Activated CD4-positive, alpha-beta T cell treated with anti-CD3 and anti-CD28 coated beads for 24 hours (primary cell): ENCODE measurements around the gene UCP3.

Experiments used
- DNase-seq, 2 donors: peaks; one replicate each; pipeline ENCODE4 v3.0.0-alpha.2; 2020; ENCODE audit warnings: low read depth in 2 of 2

Gene UCP3

DNA sequence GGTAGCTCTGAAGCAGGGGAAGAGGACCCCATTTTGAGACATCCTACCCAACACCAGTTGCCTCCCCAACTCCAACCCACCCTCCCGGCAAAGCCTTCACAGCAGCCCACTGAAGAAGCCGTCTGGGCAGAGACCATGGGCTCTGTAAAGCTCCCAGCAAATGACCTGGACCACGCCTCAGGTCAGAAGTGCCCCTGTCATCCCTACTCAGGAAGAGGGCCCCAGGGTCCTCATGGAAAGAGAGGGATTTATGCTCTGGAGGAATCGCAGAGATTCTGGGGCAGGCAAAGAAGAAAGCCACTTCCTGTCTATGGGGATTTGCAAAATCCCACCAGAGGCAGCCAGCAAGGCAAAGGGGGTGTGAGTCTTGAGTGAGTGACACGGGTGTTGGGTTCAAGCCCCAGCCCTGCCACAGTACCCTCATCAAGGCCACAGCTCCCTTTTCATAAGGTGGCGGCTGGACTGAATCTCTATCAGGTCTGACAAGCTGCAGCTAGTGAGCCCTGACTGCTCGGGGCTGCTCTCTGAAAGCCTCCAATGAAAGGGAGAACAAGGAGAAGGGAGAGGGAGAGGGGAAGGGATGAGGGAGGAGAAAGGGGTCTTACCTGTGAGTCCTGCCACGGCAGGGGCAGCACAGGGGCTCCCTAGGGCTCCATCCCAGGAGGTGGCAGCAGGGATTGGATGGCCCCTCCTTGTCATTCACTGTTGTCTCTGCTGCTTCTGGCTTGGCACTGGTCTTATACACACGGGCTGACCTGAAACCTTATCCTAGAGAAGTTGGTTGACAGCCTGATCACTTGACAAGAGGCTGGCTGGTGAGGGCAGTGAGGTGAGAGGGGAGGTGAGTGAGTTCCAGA lies at the start of gene UCP3:
Gene UCP3 (minus strand): TSS at position 713 of the 857 bp plus-strand sequence. CDS start 2,043 bp downstream, outside the sequence.
- DNase-seq, result no peak

- DNase-seq, result no peak
Measured at GRCh38 chr11:74057249-74058151, 48.6 kb upstream of the UCP3 start.

DNA sequence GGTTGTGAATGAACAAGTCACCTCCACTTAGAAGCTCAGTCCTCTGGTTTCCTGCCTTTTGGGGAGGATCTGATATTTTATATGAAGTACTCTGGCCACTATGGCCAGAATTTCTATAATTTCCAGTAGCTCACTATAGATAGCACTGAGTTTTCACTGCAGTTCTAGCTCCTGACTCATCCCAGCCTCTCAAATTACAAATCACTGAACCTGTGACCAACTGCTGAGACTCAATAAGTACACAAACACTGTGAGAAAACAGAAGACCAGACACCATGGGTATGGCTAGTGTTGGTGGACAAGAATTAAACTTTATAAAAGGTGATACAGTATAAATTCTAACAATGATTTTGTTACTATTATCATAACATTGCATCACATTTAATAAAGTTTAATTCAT lies 47.1 kb upstream of the UCP3 start:
- no peak for DNase-seq

DNA sequence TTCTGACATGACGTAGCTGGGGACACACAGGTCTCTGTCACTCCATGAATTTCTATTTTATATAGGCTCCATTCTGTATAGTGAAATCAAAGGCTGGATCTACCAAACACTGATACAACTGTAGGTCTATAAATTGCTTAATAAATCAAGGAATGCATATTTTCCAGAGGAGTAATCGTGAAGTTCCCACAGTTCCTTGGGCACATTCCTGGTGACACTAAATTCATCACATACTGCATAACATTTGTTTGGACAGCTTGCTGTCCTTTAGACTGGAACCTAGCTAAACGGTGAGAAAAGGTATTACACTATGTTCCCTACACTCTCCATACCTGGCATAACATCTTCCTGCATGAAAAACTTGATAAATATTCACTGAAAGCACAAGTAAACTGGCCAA lies 41.6 kb upstream of the UCP3 start:
- no peak for DNase-seq

GRCh38 chr11:74048993-74049392 lies 40.1 kb upstream of the UCP3 start:
- no peak for DNase-seq

- no peak for DNase-seq
Measured at GRCh38 chr11:74044538-74044937, 35.7 kb upstream of the UCP3 start.

- no peak for DNase-seq
Measured at GRCh38 chr11:74043450-74043849, 34.6 kb upstream of the UCP3 start.

DNA sequence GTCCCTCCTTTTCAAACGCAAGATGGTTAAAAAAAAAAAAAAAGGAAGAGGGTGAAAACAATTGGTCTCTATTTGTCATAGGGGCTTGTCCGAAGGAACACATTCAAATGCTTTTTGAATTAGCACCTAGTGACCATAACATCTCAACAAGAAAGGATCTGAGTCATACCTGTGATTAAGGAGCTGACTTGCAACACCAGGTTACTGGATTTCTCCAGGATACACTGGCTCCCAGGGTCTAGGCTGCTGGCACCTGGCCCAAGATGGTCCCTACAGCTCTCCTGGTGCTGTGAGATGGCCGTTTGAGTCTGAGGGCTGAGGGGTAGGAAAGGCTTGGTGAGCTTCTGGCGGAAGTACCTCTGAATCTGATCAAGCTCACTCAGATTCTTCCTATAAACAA lies 28.4 kb upstream of the UCP3 start:
- no peak for DNase-seq

DNA sequence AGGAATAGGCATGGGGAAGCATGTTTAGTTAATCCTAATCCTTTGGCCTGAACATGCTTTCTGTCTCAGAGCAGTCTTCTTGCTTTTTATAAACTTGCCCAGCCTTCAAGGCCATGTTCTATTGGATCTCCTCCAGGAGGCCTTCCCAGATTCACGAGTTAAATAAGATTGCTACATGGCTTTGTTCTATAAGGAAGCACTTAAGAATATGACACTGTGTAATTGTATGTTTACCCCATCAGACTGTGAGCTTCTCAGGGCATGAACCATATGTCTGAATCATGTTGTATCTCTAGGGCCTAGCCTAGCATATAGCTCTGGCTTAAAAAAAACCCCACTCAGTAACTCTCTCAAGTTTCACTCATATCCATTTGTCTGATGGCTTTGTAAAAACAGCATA lies 26.4 kb upstream of the UCP3 start:
- no peak for DNase-seq

DNA sequence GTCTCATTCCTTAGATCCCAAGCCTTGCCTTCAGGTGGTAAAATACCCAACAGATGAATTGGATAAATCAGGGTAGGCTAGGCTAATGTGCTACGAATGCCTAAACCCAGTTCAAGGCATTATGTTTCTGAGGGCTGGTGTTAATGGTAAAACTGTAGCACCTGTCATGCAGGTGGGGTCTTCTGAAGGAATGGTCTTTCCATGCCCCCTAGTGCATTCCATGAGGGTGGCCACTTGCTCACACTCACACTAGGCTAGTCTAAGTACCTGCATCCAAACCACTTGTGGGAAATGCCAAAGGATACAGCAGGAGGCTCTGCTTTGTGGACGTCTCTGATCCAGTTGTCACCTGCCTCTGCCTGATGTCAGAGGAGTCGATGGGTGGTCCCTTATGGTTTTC lies 24.2 kb upstream of the UCP3 start:
- no peak for DNase-seq

- no peak for DNase-seq
Measured at GRCh38 chr11:74030723-74031676, 22.1 kb upstream of the UCP3 start.

GRCh38 chr11:74025467-74026166 lies 16.7 kb upstream of the UCP3 start:
- no peak for DNase-seq

DNA sequence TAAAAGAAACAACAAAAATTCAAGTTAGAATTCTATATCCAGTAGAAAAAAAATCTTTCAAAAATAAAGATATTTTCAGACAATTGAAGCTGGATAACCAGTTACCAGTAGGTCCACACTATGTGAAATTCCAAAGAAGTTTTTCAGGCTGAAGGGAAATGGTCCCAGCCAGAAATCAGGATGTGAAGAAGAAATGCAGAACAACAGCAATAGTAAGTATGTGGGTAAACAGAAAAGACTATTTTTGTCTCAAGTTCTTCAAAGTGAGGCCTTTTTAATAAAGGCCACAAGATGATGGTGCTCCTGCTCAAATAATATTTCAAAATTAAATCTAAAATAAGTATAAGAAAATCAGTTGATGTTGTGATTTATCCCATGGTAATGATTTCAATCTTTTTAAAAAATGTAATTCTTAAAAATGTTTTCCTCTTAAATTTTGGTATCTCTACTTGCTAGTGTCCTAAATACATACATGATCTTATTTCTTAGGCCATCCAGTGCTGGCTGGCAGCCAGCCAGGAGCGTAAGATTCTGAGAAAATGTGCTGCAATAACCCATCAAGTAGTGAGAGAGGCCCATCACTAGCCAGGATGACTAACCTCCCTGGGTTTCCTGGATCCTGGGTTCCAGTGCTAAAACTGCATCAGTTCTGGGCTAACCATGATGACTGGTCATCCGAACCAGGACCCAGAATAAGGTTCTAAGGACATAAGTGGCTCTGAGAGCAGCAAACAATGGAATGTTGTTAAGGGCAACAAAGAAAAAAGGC lies 15.6 kb upstream of the UCP3 start:
- DNase-seq, result no peak

DNA sequence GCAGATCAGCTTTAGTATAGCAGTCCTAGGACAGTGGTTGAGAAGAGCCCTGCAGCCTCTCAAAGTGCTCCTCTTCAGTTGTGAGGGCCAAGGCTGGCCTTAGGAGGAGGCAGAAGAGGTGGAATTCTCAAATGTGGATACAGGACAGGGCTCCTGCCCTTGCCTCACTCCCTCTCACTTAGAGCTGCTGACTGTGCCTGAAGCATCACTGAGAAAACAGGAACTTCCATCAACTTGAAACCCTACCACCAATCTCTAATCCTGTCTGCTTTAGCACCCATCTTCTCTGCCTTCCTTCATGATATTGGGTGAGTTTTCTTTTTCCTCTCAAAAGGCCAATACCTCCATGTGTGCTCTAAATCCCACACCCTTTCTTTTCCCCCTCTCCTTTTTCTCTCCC lies 14.4 kb upstream of the UCP3 start:
- no peak for DNase-seq

GRCh38 chr11:74022546-74022945 lies 13.7 kb upstream of the UCP3 start:
- DNase-seq, result no peak

- no peak for DNase-seq
Measured at GRCh38 chr11:74021998-74022397, 13.1 kb upstream of the UCP3 start.

DNA sequence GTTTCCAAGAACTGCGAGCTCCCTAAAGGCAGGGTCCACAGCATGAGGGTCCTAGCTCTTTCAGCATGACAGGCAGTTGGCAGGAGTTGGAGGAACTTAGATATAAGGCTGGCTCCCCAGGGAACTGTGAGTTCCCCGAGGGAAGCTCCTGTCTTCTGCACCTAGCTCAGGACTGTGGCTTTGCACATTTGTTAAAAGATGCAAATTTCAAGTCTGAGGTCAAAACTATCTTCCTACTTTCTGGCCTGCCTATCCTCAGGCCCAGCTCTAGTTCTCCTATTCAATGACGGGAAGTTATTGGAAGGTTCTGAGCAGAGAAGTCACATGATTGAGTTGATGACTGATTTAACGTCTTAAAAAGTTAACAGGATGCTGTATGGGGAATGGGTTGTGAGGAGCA lies 11.7 kb upstream of the UCP3 start:
- no peak for DNase-seq

DNA sequence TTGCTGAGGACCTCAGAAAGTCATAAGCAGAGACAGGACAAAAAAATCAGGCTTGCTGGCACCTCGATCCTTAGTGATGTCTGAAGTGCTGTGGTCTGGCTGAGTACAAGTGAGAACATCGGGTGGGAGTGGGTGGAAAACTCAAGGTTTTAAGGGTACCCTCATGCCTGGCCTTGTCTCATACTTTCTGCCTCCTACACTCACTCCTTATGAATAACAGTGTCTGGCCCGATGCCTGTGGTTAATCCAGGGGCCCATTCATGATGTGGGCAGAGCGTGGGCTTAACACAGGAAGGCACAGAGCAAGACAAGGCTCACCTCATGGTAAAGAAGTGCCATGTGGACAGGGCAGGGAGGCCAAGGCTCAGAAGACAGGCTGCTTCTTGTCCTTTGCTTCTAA lies 11.0 kb upstream of the UCP3 start:
- DNase-seq, result peak; percentile 40 to 50

DNA sequence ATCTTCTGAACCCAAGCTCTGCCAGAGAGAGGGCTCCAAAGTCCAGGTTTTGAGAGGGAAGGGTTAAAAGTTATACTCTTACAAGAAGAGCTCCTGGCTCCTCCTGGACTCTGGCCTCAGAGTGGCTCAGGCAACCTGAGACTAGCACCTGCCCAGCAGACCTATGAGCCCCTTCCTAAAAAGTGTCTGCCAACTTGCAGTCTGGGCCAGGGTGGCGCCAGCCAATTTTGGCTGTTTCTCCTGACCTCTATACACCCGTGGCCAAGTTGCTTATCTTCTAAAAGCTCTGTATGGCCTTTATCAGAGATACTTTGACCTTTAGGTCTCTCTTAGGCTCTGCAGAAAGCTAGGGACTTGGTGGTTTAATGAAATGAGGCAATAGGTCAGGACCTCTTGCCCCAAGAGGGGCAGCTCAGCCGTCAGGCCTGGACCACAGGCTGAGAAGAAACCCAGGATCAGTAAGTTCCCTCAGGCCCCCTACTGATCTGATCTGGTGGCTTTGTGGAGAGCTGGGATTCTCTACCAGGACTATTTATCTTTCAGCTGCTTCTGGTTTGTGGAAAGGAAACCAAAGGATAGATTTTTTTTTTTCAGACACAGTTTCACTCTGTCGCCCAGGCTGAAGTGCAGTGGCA lies 10.3 kb upstream of the UCP3 start:
- DNase-seq, result no peak
